ENCODE results near the gene PITX1. TPM values are rescaled to one million over a fixed set of nuclear protein-coding genes. Genes with fewer than 3 reads are reported as not detected.

Gene PITX1
- total RNA-seq, 1 donor from 2014 or later, result 93.7 TPM

DNA sequence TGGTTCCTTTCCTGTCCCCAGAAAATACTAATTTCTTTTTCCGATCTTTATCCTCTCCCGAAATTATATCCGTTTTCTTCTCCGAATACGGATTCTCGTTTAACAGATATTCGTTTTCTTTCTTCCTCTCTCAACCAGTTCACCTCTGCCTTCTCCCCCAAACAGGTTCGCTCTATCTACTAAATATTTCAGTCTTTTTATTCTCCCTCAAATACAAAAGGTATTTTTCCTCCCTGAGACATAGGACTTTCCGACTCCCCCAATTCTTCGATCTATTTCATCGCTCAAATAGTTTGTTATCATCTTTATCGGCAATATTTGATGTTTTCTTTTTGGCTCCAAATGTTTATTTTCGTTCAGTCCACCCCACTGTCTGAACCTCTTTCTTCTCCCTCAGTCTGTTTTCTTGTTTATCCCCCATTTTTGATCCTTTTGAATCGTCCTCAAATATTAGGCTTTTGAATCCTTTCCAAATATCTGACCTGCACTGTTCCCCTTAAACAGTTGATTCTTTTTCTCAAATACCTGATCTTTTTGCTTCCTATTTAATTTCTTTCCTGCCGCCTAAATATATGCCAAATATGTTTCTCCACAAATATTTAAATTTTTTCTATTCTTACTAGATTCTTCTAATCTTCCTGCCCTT is 4.4 kb downstream of the PITX1 start:
- no peak for DNase-seq

DNA sequence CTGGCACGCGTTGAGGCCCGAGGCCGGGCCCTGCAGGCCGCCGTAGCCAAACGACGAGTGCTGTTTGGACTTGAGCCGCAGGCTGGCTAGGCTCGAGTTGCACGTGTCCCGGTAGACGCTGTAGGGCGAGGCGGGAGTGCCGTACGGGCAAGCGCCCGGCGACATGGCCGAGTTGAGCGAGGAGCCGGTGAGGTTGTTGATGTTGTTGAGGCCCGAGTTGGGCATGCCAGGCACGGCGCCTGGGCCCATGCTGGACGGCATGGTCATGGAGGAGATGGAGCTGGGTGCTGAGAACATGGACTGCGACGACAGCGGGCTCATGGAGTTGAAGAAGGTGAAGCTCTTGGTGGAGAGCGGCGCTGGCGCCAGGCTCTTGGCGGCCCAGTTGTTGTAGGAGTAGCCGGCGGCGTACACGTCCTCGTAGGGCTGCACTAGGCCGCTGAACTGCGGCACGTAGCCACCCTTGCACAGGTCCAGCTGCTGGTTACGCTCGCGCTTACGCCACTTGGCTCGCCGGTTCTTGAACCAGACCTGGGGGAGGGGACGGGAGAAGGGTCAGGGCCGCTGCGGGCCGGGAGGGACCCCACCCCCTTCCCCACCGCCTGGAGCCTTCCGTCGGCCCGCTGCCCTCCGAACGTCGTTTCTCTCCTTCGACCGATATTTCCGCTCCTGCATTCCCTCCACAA is 5.1 kb downstream of the PITX1 start:
- DNase-seq, result peak; percentile 46

DNA sequence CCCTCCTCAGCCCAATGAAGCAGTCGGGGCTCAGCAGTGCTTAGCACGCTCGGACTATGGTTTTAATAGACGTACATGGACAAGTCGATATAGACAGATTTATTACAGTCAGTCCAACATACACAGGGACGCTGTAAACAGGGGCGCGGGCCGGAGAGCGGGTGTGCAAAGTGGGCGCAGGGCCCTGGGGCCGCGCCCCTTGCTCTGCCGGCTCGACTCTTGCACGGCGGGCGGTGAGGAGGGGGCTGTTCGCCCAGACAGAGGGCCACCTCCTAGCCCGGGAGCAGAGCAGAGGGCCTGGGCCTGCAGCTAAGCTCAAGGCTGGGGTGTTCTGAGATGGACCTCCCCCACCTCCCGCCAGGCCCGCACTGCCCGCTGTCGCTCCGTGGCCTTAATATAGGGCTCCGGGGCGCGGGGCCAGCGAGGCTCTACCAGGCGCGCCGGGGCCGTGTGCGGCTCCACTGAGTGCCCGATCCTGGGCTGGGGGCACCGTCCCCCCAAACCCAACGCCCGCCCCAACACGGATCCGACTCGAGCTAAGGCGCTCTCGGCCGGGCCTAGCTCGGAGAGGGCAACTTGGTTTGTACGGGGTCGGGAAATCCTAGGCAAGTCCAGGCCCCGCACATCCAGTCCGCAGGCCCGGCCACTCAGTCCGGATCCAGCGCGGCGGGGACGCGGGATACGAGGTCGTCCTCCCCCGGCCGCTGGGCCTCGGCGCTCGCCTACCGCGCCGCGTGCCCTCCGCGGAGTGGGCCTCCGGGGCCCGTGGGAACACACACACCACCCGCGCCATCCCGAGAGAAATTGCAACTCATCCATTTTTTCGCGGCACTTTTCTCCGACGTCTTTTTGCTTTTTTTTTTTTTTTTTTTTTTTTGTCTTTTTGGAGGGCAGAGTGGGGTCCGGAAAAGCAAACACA is 6.1 kb downstream of the PITX1 start:
- DNase-seq, result no peak

DNA sequence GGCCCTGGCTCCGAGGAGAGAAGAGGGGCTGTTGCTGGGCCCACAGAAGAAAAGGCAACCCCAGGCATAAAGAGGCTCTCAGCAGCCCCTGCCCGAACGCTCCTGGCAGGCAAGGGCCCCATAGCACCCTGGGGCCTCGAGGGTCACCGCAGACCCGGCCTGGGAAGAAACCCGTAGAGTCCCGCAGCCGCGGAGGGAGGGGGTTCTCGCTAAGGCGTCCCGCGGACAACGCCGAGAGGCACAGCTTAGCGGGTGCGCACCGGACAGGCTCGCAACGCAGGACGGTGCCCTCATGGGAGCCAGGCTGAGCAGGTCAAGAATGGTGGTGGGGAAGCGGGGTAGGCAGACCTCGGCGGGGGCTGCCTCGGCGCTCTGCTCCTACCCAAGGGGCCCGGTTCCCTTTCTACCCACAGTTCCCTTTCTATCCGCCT is 6.7 kb downstream of the PITX1 start:
- DNase-seq, result no peak

DNA sequence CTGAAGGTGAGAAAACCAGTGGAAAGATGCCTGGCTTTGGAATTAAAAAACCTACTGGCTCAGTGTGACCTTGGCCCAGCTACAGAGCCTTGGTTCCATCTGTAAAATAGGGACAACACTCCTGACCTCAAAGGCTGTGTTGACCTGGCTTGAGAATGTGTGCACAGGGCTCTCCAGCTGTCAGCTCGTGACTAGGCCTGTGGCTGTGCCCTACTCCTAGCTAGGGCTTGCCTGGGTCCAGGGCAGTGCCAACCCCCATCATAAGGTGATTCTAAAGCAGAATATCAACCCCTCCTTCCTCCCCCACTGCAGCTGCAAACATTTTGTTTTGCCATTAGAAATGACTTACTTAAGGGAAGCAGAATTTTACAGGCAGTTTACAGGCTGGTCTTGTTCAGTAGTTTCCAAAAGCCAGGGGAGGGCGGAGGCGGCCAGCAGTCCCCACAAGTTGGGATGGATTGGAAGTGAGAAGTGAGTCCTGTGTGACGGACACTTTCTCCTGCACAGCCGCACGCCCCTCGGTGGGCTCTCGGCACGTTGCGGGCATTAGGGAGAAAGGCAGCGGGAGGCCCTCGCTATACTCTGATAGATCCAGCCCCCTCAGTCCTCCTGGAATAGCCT is 7.3 kb downstream of the PITX1 start:
- DNase-seq, result peak; percentile 57

DNA sequence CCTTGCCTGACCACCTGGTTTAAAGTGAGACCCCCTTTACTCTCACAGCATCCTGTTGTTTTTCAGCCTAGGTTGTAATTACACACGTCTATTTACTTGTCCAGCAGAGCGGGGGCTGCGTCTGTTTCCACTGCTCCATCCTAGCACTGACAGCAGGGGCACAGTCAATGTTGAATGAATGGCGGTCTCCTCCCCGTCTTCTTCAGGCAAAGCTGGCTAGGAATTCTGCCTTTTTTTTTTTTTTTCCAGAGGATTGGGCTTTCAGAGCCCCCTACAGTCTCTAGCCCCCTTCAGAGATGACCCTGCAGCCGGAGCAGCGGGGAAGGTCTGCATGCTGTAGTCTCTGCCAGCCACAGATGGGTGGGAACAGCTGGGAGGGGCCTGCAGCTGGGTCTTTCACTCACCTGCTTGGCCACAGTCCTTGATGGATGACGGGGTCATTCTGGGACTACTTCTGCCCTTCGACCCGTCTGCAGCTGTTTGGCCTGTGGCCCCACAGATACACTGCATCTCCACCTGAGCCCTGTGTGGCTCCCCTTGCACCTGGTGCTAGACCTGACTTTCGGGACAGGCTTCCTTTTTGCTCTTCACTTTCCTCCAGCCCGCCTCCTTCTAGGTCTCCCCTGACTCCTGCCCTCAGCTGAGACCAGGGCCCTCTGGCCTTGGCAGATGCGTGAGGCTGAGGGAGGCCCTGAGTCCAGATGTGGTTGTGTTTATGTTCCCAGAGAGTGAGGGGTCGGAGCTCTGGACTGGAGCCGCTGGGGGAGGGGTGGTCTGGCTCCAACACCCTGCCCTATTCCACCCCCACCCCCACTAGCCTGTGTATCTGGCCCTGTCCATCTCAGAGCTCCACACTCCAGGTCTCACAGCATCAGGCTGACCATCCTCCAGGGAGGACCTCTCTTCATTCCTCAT is 8.0 kb downstream of the PITX1 start:
- peak; percentile 79 for DNase-seq

DNA sequence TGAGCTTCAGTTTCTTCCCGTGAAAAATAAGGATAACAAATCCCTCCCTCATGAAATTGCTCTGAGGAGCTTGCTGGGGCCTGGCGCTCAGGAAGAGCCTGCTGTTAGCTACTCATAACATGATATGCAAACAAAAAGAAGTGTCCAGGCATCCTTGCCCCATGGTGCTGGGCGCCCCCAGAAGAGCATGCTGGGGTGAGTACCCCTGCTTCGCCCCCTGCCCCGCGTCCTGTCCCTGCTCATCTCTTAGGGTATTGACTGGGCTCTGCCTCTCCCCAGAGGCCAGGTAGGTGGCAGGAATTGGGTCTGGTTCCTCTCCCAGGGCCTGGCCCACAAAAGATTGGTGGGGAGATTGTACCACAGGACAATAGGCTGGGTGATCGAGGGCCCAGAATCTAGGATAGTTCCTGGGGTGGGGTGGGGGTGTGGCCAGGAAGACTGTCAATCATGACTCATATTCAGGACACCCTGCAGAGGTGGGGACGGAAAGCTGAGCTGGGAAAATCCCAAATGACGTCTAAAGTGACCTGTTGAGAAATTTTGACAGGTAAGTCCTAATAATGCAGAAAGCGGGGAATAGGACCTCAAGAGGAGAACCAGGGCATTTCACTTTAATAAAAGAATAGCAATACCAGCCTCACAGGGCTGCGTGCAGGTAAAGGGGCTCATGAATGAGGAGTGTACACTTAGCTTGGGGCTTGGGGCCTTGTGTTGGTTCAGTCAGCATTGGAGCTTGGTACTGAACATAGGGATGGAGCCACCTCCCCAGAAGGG is 8.9 kb downstream of the PITX1 start:
- no peak for DNase-seq

DNA sequence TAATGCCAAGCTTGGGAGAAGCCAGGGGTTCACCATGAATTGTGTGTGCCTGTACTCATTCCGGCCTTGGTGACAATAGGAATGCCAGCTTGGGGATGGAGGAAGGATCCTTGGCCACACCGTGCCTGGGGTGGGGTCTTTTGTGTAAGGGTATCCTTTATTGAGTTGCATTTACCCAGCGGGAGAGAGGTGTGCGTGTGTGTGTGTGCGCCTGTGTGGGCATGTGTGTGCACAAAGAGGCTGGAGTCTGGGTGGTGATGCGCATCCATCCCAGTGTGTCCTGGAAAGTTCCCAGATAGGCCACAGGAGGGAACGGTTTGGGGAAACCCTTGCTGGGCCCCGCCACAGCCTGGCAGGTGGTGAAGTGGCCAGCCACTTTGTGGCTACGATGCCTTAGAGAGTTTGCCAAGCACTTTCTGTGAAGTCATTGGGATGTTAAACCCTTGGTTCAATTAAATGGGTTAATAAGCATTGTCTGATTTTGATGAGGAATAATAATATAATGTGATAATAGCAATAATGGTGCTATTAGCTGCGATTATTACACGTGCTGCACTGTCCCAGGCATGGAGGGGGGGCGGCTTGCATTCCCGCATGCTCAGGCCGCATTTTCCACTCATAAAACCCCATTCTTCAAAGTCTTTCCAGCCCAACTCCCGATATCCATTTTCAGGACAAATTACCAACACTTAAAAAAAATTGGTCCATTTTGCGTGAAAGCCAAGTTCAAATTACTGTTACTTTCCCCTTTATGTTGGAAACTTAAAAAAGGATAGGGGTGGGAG is 13.7 kb downstream of the PITX1 start:
- peak; percentile 21 for DNase-seq

DNA sequence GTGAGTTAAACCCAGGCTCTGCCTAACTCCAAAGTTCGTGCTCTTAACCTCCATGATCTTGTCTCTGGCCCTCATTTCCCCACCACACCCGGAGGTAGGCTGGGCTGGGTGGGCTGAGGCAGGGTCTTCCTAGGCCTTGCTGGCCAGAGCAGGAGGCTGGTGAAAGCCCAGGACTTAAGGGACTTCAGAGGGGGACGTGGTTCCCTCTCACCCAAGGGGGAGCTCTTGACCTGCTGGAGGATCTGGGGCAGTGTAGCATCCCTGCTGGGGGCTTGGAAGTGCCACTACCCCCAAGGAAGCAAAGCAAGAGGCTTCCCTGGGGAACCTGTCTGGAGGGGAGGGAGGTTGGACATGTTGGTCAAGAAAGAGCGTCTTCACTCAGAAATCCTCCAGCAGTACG is 14.7 kb downstream of the PITX1 start:
- DNase-seq, result no peak

DNA sequence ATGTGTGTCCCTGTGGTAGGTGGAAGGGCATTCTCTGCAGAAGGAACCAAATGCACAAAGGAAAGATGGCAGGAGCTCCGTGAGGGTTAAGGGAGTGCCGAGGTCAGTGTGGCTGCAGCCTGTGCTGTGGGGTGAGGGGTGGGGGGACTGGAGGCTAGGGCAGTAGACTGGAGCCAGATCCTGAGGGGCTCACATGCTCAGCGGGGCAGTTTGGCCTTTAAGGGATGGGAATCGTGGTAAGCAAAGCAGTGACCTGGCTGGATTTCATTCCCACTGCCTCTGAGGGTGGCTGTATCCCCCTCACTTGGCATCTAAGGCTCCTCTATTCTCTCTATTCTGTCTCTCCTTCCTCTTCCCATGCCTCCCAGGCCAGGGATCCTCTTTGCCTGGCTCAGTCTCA is 15.6 kb downstream of the PITX1 start:
- DNase-seq, result no peak

DNA sequence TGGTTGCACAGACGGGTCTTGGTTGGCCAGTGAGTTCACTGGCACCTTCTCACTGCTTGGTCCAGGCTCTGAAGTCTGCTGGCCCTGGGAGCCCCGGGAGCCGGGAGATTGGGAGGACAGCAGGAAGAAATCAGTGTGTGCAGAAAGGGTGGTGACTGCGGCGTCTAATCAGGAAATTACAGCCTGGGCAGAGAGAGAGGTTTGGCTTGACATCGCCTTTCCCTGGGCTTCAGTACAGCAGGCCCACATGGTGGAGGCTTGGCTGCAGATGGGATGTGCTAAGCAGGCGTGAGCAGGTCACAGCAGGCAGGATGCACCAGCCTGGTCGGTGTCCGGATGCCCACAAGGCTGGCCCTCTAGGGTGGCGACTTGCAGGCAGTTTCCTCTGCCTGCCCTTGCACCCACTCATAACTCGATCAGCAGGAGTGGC is 17.2 kb downstream of the PITX1 start:
- peak; percentile 63 for DNase-seq

DNA sequence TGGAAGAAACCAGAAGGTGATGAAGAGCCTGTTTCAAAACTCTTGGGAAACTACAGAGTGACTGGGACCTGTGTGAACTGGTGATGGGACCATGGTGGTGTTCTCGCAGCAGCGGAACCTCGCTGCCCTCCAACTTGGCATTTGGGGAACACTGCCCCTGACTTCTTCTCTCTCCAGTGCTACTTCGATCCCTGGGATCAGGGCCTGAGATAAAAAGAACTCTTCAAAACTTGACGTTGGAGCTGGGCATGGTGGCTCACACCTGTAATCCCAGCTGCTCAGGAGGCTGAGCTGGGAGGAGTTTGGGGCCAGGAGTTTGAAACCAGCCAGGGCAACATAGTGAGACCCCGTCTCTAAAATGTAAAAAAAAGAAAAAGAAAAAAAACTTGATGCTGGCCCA is 18.1 kb downstream of the PITX1 start:
- no peak for DNase-seq

DNA sequence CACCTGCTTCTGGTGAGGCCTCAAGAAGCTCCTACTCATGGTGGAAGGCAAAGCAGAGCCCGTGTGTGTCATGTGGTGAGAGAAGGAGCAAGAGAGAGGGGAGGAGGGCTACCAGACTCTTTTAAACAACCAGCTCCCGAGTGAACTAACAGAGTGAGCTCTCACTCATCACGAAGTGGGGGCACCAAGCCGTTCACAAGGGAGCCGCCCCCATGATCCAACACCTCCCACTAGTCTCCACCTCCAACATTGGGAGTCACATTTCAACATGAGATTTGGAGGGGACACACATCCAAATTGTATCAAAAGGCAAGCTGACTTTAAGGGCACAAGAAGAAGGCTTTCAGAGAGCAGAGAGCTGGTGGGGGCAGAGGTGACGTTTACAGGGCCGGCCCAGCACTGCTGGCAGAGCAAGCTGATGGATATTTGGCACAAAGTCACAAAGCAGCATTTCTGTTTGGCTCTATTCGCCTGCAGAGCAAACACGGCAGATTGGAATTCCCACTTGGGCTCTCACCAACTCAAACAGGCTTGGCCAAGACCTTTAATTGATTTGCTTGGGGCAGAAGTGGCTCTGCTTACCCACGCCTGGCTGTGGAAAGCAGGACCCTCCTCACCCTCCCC is 20.0 kb downstream of the PITX1 start:
- peak; percentile 88 for DNase-seq

DNA sequence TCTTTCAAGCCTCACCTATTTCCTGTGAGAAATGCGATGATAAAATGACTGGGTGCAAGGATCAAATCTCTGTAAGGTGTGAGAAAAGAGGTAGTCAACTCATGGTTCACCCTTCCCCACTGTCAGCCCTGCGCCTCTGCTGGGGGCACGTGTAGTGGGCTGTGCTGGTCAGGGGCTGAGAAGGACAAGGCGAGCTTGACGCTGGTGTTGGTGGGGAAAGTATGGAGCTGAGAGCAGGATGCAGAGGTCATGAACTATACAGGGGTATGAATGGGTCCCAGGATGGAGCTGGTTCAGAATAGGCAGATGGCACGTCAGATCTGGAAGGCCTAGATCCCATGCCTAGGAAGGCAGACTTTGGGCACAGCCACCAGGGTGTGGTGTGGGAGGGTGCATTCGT is 20.6 kb downstream of the PITX1 start:
- no peak for DNase-seq

DNA sequence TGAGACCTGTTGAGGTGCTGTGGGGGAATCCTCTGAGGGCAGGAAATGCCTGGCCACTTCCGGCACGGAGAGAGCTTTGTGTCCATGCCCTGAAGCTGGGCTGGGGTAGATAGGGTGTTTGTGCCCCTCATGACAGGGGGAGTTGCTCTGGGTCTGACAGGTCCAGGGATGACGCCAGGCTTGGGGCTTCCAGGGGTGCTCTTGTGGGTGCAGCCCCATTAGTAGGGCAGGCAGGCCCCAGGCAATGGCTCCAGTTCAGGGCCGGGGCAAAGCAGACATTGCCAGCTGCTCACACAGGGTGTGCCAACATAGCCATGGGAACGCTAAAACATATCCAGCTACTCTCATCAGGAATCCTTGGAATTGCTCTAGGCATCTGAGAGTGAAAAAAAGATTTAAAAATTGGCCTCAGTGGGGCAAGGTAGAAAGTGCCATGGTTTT is 21.1 kb downstream of the PITX1 start:
- DNase-seq, result peak; percentile 82

DNA sequence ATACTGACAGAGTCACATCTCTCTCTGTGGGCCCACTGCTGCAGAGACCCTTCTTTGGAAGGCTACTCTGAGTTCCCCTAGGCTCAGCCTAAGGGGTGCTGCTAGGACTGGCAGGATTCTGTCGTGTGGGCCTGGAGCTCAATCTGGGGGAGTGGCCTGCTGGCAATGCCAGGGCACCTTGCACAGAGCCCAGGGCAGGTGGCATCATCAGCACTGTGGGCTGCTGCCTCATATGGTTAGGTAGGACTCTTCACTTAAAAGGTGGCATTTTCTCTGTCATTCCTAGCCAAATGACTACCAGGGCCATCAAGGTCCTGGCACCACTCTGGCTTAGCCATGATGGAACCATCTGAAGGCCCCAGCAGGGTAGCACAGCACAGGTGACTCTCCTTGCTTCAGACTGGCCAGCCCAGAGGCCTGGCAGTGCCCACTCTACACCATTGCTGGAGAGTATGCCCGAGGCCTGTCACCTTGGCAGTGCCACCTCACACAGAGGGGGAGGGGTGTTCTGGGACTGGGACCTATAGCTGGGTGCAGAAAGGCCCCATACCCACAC is 21.9 kb downstream of the PITX1 start:
- no peak for DNase-seq

DNA sequence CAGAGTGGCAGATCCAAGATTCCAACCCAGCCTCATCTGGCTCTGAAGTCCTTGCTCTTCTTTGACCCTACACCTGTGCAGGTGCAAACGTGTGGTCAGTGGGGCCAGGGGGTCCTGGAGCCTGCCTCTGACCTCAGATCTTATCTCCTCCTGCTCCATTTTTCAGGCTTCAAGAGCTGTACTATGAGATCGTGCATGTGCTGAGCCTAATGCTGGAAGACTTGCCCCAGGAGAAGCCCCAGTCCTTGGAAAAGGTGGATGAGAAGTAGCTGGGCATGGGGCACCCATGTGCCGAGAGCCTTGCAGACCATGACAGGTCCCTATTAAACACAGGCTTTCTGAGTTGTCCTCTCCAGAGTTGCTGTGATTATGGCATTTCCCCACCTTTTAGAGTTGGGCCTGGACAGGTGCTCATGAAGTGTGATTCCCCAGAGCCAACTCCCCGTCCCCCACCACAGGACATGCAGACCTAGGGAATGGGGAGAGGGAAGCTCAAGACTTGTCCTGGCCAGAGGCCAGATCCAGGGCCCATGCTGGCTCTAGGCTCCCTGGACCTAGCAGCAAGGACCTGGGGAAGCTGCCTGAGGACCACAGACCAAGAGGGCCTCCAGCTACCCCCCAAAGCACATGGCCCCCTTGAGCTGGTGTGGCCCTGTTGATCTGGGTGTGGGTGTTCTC is 22.5 kb downstream of the PITX1 start:
- DNase-seq, result no peak

All from tongue (tissue), 2 donors.